ENCODE data around the gene CYP26A1.

DNA sequence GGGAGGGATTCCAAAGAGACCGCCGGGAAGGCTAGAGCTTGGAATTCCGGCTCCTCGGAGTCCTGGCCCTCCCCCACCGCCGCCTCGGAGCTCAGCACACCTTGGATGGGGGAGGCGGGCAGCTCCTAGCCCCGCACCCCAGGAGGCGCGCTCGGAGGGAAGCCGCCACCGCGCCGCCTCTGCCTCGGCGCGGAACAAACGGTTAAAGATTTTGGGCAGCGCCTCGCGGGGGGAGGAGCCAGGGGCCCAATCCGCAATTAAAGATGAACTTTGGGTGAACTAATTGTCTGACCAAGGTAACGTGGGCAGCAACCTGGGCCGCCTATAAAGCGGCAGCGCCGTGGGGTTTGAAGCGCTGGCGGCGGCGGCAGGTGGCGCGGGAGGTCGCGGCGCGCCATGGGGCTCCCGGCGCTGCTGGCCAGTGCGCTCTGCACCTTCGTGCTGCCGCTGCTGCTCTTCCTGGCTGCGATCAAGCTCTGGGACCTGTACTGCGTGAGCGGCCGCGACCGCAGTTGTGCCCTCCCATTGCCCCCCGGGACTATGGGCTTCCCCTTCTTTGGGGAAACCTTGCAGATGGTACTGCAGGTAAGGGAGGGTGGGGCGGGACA lies at the start of gene CYP26A1:
- TF ChIP-seq, protein P1, sequence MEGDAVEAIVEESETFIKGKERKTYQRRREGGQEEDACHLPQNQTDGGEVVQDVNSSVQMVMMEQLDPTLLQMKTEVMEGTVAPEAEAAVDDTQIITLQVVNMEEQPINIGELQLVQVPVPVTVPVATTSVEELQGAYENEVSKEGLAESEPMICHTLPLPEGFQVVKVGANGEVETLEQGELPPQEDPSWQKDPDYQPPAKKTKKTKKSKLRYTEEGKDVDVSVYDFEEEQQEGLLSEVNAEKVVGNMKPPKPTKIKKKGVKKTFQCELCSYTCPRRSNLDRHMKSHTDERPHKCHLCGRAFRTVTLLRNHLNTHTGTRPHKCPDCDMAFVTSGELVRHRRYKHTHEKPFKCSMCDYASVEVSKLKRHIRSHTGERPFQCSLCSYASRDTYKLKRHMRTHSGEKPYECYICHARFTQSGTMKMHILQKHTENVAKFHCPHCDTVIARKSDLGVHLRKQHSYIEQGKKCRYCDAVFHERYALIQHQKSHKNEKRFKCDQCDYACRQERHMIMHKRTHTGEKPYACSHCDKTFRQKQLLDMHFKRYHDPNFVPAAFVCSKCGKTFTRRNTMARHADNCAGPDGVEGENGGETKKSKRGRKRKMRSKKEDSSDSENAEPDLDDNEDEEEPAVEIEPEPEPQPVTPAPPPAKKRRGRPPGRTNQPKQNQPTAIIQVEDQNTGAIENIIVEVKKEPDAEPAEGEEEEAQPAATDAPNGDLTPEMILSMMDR (conservative IDR thresholded peaks at IDR 0.05 in 1 of 2, IDR thresholded peaks at IDR 0.05 in 1 of 2; ENCODE audit: extremely low read depth in 1 of 2, insufficient read depth in 1 of 2, low read depth in 1 of 2, low read length in 2 of 2), result no peak
- TF ChIP-seq EZH2 (IDR thresholded peaks at IDR 0.05; ENCODE audit: borderline replicate concordance, low read length), result no peak
